ENCODE data around the gene GADD45B.
A peak's percentile ranks its signal among the peaks of the same experiment; 100 is the strongest.

Gene GADD45B

GRCh38 chr19:2475702-2476450 is at the start of gene GADD45B:
Gene GADD45B (plus strand): TSS chr19:2476127. CDS start chr19:2476359, 232 bp downstream.
- DNase-seq, result peak; percentile 55 to 98 (median 94)

- DNase-seq, result peak in 14 of 51 donors; percentile 16 to 62 (median 37)
Observed at GRCh38 chr19:2426611-2427428, 49.1 kb upstream of the GADD45B start.

- DNase-seq, result peak; percentile 85 to 100 (median 95)
Observed at GRCh38 chr19:2427429-2428320, 48.3 kb upstream of the GADD45B start, which contains the start of gene TIMM13. Gene TIMM13 (minus strand): TSS chr19:2427586. CDS start chr19:2427533, 53 bp downstream.

- peak in 22 of 51 donors; percentile 5 to 55 (median 26) for DNase-seq
Observed at GRCh38 chr19:2428321-2428690, 47.6 kb upstream of the GADD45B start.

DNA sequence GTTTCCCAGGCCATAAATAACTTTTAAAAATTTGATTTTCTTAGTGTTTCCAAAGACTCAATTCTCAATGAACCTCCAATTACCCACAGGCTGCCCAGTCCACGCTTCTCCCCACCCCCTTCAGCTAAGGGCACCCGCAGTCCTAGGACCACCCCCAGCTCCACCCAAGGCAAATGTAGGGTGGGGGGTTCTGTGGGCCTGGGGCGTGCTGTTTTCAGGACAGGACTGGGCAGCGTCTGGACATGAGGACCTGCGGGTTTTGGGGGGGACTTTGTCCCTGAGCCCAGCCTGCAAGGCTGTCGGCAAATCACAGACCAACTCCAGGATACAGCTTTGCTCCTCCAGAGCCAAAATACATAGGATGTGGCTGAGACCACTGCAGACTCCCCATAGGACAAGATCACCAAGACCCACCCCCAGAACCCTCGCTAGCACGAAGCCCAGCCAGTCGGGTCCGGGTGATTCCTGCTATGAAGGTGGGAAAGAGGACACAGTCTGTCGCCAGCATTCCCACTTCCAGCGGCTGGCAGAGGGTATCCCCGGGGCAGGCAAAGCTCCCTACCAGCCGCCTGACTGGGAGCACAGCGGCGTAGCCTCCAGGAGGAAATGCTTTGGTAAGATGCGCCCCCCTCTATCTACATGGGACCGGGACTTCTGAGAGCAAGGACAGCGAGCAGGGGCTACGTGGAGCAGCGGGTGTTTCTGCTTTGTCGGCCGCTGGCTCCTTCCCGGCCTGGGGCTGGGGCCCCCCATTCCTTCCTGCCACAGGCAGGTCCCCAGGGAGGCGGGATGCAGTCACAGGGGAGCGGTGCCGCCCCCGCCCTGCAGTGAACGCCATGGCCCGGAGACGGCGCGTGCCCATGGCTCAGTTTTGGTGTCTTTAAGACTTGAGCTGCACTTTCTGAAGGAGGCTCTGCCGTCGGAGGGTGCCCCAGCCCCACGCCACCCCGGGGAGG is 46.9 kb upstream of the GADD45B start:
- no peak for DNase-seq

DNA sequence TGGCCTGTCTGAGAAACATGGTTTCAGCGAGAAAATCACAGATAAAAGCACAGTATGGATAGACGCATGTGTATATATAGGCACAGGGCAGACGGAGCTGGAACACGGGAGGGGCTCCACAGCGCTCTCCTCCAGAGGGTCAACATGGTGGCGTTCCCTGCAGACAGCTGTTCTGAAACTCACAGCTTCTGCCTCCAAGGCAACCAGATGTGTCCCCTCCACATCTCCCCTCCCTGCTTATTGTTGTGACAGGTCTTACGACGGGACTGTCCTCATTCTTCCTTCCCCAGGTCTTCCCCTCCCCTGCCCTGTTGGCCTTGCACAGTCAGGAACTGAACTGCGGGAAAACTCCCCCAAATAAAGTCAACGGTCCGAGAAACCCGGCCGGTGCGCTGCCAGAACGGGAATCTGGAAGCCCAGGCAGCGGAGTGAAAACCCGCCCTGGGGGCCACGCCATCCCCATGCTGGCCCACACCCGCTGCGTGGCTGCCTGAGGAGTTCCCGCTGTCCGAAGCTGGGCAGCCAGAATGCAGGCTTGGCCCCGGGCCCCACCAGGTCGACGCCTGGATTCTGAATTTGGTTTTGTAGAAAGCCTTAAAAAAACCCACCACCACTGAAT is 45.9 kb upstream of the GADD45B start:
- no peak for DNase-seq

GRCh38 chr19:2431318-2432055 is 44.4 kb upstream of the GADD45B start:
- DNase-seq, result no peak

DNA sequence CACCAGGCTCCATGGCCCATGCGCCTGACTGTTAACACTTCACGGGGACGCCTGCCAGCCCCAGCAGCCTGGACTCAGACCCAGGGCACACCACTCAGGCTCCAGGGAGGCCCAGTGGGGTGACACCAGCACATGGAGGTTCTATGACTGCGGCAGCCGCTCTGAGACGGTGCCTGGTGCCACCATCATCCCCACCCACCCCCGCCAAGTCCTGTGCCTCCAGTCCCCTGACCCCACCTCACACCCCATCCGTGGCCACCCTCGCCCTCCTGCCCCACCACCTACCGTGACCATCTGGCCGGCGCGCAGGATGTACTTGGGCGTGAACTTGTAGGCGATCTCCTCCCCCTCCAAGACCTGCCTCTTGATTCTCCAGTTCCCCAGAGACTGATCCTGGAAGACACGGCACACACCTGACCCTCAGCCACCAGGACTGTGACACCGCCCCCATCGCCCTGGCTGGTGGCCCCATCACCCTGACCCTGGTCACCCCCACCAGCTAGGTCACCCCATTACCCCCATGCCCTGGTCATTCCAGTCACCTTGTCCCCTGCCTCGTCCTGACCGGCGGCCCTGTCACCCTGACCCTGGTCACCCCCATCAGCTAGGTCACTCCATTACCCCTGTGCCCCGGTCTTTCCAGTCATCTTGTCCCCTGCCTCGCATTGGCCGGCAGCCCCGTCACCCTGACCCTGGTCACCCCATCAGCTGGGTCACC is 43.6 kb upstream of the GADD45B start:
- DNase-seq, result no peak

DNA sequence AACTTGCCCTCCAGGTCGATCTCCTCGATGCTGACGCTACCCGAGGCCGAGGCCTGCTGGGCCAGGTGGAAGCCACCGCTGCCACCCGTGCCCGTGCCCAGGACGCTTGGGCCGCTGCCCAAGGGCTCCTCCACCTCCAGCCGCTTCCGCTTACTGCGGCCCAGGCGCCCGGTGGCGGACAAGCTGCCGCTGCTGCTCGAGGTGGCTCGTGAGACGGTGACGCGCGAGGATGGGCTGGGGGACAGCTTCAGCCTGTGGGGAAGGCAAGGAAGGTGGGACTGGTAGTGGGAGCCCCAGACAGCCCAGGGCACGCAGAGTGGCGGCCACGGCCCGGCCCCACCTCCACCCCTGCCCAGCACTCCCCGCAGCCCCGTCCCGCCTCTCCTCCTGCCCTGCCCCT is 42.1 kb upstream of the GADD45B start:
- no peak for DNase-seq

GRCh38 chr19:2434267-2434666 is 41.7 kb upstream of the GADD45B start:
- DNase-seq, result no peak

DNA sequence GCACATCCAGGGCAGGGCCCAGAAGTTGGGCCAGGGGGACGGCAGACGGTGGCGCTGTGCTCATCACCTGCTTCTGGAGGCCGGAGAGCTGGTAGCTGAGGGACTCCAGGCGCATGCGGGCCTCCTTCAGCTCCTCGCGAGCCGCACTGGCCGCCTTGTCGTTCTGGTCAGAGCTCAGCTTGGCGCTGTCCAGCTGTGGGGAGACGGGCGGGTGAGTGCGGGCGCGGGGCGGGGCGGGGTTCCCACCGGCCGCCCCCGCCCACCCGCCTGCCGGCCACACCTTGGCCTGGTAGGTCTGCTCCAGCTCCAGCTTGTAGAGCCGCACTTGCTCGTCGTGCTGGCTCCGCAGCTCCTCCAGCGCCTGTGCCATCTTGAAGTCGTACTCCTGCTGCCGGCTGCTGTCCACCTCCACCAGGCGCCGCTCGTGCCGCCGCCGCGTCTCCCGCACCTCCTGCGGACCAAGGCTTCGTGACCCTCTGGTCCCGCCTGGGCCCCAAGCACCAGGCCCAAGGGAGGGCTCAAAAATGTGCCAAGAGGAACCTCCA is 41.1 kb upstream of the GADD45B start:
- no peak for DNase-seq

DNA sequence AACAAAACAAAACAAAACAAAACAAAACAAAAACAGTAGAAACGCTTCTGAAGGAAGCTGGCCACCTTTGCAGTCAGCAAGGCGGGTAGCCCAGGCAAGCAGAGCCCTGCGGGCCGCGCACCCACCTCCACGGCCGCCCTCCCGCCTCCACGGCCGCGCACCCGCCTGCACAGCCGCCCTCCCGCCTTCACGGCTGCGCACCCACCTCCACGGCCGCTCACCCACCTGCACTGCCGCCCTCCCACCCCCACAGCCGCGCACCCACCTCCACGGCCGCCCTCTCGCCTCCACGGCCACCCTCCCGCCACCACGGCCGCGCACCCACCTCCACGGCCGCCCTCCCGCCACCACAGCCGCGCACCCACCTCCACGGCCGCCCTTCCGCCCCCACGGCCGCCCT is 39.5 kb upstream of the GADD45B start:
- no peak for DNase-seq

- DNase-seq, result no peak
Observed at GRCh38 chr19:2436926-2437325, 39.0 kb upstream of the GADD45B start.

DNA sequence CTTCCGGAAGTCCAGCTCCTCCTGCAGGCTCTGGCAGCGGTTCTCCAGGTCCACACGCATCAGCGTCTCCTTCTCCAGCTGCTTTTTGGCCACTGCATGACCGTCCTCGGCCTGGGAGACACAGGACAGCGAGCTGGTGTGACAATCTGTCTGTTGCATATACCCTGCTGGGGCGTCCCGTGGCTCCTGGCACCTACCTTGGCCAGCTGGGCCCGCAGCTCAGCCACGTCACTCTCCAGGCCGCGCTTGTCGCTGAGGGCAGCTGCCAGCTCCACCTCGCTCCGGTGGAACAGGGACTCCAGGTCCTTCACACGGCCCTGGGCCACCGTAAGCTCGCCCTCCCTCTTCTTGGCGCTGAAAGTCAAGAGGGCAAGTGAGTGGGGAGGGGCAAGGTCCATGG is 37.7 kb upstream of the GADD45B start:
- no peak for DNase-seq

DNA sequence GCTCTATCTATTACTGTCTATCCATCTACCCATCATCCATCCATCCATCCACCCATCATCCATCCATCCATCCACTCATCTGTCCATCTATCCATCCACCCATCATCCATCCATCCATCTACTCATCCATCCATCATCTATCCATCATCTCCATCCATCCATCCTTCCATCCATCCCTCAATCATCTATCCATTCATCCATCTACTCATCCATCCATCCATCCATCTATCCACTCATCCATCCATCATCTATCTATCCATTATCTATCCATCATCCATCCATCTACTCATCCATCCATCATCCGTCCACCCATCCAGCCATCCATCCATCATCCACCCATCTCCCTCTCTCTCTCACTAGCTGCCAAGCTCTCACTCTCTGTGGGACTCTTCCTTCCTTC is 35.4 kb upstream of the GADD45B start:
- DNase-seq, result no peak

GRCh38 chr19:2441096-2441752 is 34.7 kb upstream of the GADD45B start:
- no peak for DNase-seq

- DNase-seq, result no peak
Observed at GRCh38 chr19:2443116-2443784, 32.7 kb upstream of the GADD45B start.

Data from hypothalamus (tissue), 51 donors.